Measurements from ENCODE around the gene SNAPIN. TPM values are rescaled to one million over a fixed set of nuclear protein-coding genes. Genes with fewer than 3 reads are reported as not detected.

SNAPIN gene
- total and polyA plus RNA-seq, 4 donors = 26.3 to 38.1 (median 33.6) TPM

DNA sequence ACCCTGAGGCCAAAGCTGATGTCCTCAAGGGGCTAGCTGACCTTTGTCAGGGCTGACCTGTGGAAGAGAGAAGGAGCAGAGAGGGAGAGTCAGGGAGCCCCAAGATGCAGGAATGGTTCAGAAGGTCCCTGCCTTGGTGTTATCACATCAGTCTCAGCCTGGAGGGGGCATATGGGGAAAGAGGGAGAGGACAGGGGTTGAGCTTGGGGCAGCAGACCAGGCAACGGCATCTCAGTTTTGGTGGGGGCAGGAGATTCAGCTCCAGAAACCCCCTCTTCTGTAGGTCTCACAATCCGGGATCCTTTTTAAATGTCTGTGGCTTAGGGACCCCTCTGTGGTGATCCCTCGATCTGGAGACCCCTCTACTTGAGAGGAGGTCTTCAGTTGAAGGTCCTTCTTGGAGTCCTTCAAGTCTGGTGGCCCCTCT, 32.0 kb upstream of the SNAPIN start:
- TF ChIP-seq, protein P1, sequence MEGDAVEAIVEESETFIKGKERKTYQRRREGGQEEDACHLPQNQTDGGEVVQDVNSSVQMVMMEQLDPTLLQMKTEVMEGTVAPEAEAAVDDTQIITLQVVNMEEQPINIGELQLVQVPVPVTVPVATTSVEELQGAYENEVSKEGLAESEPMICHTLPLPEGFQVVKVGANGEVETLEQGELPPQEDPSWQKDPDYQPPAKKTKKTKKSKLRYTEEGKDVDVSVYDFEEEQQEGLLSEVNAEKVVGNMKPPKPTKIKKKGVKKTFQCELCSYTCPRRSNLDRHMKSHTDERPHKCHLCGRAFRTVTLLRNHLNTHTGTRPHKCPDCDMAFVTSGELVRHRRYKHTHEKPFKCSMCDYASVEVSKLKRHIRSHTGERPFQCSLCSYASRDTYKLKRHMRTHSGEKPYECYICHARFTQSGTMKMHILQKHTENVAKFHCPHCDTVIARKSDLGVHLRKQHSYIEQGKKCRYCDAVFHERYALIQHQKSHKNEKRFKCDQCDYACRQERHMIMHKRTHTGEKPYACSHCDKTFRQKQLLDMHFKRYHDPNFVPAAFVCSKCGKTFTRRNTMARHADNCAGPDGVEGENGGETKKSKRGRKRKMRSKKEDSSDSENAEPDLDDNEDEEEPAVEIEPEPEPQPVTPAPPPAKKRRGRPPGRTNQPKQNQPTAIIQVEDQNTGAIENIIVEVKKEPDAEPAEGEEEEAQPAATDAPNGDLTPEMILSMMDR (IDR thresholded peaks at IDR 0.05; ENCODE audit: control extremely low read depth, extremely low read depth) = no peak
- H3K4me3 ChIP-seq = peak overlapping the region; percentile 49
- ATAC-seq (ENCODE audit: insufficient read depth, low FRiP score) (no peak), DNase-seq (no peak)
- WGBS, 2 donors = 53 to 73% methylated on average over 3 of the region's 3 CpGs
- H3K9me3 ChIP-seq (ENCODE audit: control insufficient read depth in 4 of 4, insufficient read depth in 3 of 4, low read length in 3 of 4) = no peaks in the 10 kb centered on the region
- H3K9ac ChIP-seq (ENCODE audit: insufficient read depth in 1 of 2, low read length in 2 of 2) = peak overlapping the region in 1 of 2 donors; percentile 93
- H3K27ac ChIP-seq (ENCODE audit: low read depth in 1 of 2, low read length in 1 of 2) = peak overlapping the region; percentile 88 to 95
- H3K36me3 ChIP-seq (ENCODE audit: control insufficient read depth in 4 of 4, insufficient read depth in 4 of 4, low read length in 4 of 4) = peaks cover 0 to 9% (median 1%) of the 10 kb centered on the region in 4 donors
- no peaks in the 10 kb centered on the region for H3K27me3 ChIP-seq (ENCODE audit: control insufficient read depth in 3 of 3, insufficient read depth in 3 of 3, low read length in 2 of 3)
- H3K4me1 ChIP-seq (ENCODE audit: control insufficient read depth in 5 of 5, insufficient read depth in 5 of 5, low read length in 5 of 5) = peaks cover 9 to 33% (median 18%) of the 10 kb centered on the region in 5 donors

DNA sequence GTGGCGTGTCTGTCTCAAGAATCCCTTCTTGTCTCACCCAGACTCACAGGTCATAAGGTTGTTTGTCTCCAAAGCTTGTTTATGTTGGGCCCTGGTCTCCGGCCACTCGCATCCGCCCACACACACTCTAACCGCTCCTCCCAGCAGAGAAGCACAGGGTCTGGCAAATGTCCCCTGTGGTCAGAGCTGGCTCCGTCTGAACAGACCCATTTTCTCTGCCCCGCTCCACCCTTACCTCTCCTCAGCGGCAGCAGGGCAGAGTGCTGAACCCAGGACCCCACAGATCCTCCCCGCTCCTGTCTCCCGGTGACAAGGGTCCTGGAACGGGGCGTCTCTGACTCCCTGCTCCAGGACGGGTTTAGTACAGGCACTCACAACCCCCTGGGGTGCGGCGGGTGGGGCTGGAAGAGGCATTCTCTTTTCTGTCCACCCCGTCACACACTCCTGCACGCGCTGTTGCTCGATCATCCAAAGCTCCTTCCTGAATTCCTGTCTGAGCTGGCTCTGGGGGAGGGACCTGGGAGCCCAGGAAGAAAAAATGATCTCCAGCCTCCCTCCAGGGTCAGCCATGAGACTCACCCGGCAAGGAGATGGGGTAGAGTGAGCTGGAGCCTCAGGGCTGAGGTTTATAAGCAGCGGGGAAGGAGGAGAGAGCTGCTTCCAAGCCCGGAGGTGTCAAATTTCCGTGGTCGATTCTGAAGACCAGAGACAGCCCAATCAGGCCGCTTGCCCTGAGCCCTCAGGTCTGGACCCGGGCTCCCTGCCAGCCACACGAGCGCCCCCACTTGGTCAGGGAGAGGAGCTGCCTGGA, 31.4 kb upstream of the SNAPIN start, which contains the start of gene S100A13:
TSS of gene S100A13 (minus strand) at position 602 of the 811 bp plus-strand sequence. CDS start 1,033 bp downstream, outside the sequence.
- ATAC-seq (ENCODE audit: insufficient read depth, low FRiP score) (peak; percentile 76), DNase-seq (peak; percentile 90 to 95 (median 91))
- TF ChIP-seq, protein P1 (IDR thresholded peaks at IDR 0.05; ENCODE audit: control extremely low read depth, extremely low read depth) = no peak
- Histone ChIP-seq H3K9ac (ENCODE audit: insufficient read depth in 1 of 2, low read length in 2 of 2) (peak within 1 kb of the TSS; percentile 7 to 93), H3K9me3 (ENCODE audit: control insufficient read depth in 4 of 4, insufficient read depth in 3 of 4, low read length in 3 of 4) (no peaks in the 10 kb centered on the region), H3K4me1 (ENCODE audit: control insufficient read depth in 5 of 5, insufficient read depth in 5 of 5, low read length in 5 of 5) (peaks cover 9 to 33% (median 21%) of the 10 kb centered on the region in 5 donors), H3K36me3 (ENCODE audit: control insufficient read depth in 4 of 4, insufficient read depth in 4 of 4, low read length in 4 of 4) (peaks cover 0 to 9% (median 1%) of the 10 kb centered on the region in 4 donors), H3K4me3 (peak within 1 kb of the TSS; percentile 49), H3K27ac (ENCODE audit: low read depth in 1 of 2, low read length in 1 of 2) (peak within 1 kb of the TSS; percentile 88 to 95), H3K27me3 (ENCODE audit: control insufficient read depth in 3 of 3, insufficient read depth in 3 of 3, low read length in 2 of 3) (no peaks in the 10 kb centered on the region)
- WGBS, 2 donors = 9 to 47% methylated on average over 28 of the region's 28 CpGs

DNA sequence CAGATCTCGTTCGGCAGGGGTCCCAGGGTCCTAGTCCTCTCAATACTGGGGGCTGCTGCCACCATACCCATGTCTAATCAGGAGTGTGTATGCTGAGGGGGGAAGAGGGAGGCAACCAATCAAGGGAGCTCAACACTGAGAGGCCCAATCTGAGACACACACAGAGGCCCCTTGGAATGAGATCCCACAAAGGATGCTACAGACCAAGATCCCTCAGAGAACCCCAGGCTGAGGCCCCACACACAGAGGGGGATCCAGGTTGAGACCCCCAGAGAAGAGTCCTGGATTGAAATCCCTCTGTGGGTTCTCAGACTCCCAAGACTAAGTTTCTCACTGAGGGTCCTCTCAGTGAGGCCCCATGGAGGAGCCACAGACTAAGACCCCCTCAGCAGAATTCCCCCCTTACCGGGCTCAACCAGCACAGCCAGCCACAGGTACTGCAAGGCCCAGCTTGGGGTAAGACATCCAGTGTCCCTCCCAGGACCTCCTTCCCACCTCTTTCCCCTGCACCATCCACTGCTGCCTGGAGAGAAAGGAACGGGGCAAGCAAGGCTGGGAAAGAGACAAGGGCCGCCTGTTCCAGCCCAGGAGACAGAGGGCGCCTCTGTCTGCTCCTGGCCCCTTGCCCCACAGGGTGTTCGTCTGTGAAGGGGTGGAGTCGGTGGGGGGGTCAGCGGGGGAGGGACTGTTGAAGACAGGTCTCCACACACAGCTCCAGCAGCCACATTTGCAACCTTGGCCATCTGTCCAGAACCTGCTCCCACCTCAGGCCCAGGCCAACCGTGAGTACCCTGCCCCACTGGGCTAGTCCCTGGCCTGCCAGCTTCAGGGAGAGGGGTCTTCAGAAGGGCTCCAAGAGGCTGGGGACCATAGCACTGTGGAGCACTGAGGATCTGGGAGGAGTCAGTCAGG, 30.5 kb upstream of the SNAPIN start, which contains the start of gene S100A1:
TSS of gene S100A1 (plus strand) at position 720 of the 912 bp plus-strand sequence. CDS start 2,088 bp downstream, outside the sequence.
- peak within 1 kb of the TSS; percentile 88 to 95 for H3K27ac ChIP-seq (ENCODE audit: low read depth in 1 of 2, low read length in 1 of 2)
- H3K9ac ChIP-seq (ENCODE audit: insufficient read depth in 1 of 2, low read length in 2 of 2) = peak within 1 kb of the TSS; percentile 7 to 93
- TF ChIP-seq, protein P1 (IDR thresholded peaks at IDR 0.05; ENCODE audit: control extremely low read depth, extremely low read depth) = no peak
- H3K27me3 ChIP-seq (ENCODE audit: control insufficient read depth in 3 of 3, insufficient read depth in 3 of 3, low read length in 2 of 3) = no peaks in the 10 kb centered on the region
- peak within 1 kb of the TSS; percentile 17 for H3K4me3 ChIP-seq
- DNase-seq = no peak
- H3K36me3 ChIP-seq (ENCODE audit: control insufficient read depth in 4 of 4, insufficient read depth in 4 of 4, low read length in 4 of 4) = peaks cover 0 to 4% (median 1%) of the 10 kb centered on the region in 4 donors
- H3K9me3 ChIP-seq (ENCODE audit: control insufficient read depth in 4 of 4, insufficient read depth in 3 of 4, low read length in 3 of 4) = no peaks in the 10 kb centered on the region
- ATAC-seq (ENCODE audit: insufficient read depth, low FRiP score) = no peak
- WGBS, 2 donors = 64 to 77% methylated on average over 10 of the region's 10 CpGs
- peaks cover 9 to 33% (median 21%) of the 10 kb centered on the region in 5 donors for H3K4me1 ChIP-seq (ENCODE audit: control insufficient read depth in 5 of 5, insufficient read depth in 5 of 5, low read length in 5 of 5)

Data from lung (tissue), 12 donors.